Measurements from ENCODE around the gene GRPEL1.

GRPEL1 gene

DNA sequence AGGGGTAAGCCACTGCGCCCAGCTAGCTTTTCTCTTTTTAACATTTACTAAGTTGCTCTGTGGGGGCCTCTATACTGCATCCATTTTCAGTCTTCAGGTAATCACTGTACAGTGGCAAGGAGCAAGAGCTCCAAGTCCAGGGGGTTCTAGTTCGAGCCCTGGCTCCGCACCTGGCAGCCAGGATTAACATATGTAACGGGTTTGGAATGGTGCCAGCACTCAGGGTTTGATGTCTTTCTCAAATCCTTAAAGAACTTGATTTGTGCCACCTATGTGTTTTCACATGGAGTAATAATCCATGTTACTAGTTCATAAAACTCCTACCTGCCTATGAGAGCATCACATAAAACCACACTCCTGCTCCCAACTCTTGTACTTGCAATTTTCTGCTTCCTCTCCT, 4.5 kb downstream of the GRPEL1 start:
- TF ChIP-seq TCF12 (IDR thresholded peaks at IDR 0.05; ENCODE audit: low read depth) (no peak), EGR1 (IDR thresholded peaks at IDR 0.05) (no peak), EP300 (IDR thresholded peaks at IDR 0.05; ENCODE audit: borderline replicate concordance) (no peak), CEBPB (IDR thresholded peaks at IDR 0.05) (no peak), TAF1 (IDR thresholded peaks at IDR 0.05; ENCODE audit: low read depth) (no peak), TEAD4 (IDR thresholded peaks at IDR 0.05) (no peak), ZBTB7A (IDR thresholded peaks at IDR 0.05; ENCODE audit: low read depth) (no peak)
- TF ChIP-seq, protein P1, sequence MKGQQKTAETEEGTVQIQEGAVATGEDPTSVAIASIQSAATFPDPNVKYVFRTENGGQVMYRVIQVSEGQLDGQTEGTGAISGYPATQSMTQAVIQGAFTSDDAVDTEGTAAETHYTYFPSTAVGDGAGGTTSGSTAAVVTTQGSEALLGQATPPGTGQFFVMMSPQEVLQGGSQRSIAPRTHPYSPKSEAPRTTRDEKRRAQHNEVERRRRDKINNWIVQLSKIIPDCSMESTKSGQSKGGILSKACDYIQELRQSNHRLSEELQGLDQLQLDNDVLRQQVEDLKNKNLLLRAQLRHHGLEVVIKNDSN (IDR thresholded peaks at IDR 0.05) = no peak
- TF ChIP-seq, protein P2, sequence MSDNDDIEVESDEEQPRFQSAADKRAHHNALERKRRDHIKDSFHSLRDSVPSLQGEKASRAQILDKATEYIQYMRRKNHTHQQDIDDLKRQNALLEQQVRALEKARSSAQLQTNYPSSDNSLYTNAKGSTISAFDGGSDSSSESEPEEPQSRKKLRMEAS (IDR thresholded peaks at IDR 0.05) = no peak

DNA sequence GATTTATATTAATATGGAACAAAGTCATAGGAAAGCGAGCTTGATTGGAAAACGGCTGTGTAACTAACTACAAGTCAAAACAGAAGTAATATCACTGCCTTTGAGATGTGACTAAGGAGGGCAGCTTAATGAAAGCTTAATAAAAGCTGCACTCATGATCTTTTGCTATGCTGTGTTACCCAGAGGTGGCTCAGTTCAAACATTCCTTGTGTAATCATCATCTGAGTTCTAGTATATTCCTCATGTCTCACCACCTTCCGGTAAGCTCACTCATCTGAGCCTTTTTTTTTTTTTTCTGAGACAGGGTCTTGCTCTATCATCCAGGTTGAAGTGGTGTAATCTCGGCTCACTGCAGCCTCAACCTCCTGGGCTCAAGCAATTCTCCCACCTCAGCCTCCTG, 5.0 kb downstream of the GRPEL1 start:
- TF ChIP-seq TCF12 (IDR thresholded peaks at IDR 0.05; ENCODE audit: low read depth) (no peak), CREB1 (IDR thresholded peaks at IDR 0.05; ENCODE audit: low read depth) (no peak), ZBTB7A (IDR thresholded peaks at IDR 0.05; ENCODE audit: low read depth) (no peak), NFIC (IDR thresholded peaks at IDR 0.05) (no peak), EGR1 (IDR thresholded peaks at IDR 0.05) (no peak)

DNA sequence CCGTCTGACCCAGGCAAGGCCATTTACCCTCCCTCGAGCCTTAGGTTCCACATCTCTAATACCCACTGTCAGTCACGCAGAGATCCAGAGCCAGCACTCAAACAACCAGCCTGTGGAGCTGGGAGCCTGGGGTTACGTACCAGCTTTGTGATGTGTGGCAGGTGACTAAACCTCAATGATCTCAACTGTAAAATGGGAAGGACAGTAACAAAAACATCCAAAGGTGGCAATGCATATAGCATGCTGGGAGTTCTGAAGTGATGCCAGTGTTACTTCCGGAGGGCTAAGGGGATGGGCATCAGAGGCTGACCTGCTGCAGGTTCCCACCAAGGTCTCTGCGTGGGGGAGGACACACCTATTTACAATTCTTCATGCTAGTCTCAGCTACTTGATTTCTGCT, 6.0 kb downstream of the GRPEL1 start:
- TF ChIP-seq TCF12 (IDR thresholded peaks at IDR 0.05; ENCODE audit: low read depth) (no peak), RAD21 (IDR thresholded peaks at IDR 0.05; ENCODE audit: low read depth) (no peak), ZBTB7A (IDR thresholded peaks at IDR 0.05; ENCODE audit: low read depth) (no peak), TEAD4 (IDR thresholded peaks at IDR 0.05) (no peak), TAF1 (IDR thresholded peaks at IDR 0.05; ENCODE audit: low read depth) (no peak)
- TF ChIP-seq, protein P1 (IDR thresholded peaks at IDR 0.05) = no peak

DNA sequence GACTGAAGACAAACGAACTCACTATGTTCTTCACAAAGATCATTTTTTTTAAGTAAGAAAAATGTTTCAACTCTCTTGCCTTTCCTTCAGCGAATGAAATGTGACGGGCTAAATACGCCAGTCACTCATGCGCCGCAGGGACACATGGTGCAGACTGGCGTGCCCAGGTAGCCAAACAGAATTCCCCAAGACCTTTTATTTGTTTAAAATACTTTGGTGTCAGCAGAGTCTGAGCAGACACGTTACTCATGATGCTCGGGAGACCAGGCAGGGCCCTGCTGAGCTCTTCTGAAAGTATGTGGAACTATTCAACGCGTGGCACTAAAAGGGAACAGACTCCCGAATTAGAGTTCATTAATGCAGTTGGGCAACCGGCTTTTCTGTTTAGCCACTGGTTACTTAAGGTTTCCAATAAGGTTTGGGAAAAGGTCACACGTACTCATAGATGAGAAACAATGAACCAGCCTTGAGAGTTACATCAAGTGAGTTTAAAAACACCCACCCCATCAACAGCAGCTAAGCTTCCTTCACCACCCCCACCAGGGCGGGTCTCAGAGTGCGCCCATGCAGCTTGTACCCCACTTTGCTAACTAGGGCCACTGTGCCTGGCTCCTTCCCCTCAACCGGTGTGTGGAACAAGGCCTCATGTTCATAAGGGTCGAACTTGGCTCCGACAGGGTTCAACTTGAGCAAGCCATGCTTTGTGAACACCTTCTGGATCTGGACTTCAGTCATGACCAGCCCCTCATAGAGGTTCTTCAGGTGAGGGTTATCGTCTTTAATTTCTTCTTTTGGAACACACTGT, 7.3 kb downstream of the GRPEL1 start:
- TF ChIP-seq EP300 (IDR thresholded peaks at IDR 0.05; ENCODE audit: borderline replicate concordance) (no peak), TCF12 (IDR thresholded peaks at IDR 0.05; ENCODE audit: low read depth) (no peak), CEBPB (IDR thresholded peaks at IDR 0.05) (no peak), TAF1 (IDR thresholded peaks at IDR 0.05; ENCODE audit: low read depth) (no peak), RAD21 (IDR thresholded peaks at IDR 0.05; ENCODE audit: low read depth) (no peak), CREB1 (IDR thresholded peaks at IDR 0.05; ENCODE audit: low read depth) (no peak), YY1 (IDR thresholded peaks at IDR 0.05; ENCODE audit: low read depth) (no peak), TEAD4 (IDR thresholded peaks at IDR 0.05) (no peak), FOXM1 (IDR thresholded peaks at IDR 0.05; ENCODE audit: borderline replicate concordance, low read depth) (no peak), ZBTB7A (IDR thresholded peaks at IDR 0.05; ENCODE audit: low read depth) (no peak), NFIC (IDR thresholded peaks at IDR 0.05) (no peak), EGR1 (IDR thresholded peaks at IDR 0.05) (no peak)
- TF ChIP-seq, protein P1 (IDR thresholded peaks at IDR 0.05) = no peak
- TF ChIP-seq, protein P3, sequence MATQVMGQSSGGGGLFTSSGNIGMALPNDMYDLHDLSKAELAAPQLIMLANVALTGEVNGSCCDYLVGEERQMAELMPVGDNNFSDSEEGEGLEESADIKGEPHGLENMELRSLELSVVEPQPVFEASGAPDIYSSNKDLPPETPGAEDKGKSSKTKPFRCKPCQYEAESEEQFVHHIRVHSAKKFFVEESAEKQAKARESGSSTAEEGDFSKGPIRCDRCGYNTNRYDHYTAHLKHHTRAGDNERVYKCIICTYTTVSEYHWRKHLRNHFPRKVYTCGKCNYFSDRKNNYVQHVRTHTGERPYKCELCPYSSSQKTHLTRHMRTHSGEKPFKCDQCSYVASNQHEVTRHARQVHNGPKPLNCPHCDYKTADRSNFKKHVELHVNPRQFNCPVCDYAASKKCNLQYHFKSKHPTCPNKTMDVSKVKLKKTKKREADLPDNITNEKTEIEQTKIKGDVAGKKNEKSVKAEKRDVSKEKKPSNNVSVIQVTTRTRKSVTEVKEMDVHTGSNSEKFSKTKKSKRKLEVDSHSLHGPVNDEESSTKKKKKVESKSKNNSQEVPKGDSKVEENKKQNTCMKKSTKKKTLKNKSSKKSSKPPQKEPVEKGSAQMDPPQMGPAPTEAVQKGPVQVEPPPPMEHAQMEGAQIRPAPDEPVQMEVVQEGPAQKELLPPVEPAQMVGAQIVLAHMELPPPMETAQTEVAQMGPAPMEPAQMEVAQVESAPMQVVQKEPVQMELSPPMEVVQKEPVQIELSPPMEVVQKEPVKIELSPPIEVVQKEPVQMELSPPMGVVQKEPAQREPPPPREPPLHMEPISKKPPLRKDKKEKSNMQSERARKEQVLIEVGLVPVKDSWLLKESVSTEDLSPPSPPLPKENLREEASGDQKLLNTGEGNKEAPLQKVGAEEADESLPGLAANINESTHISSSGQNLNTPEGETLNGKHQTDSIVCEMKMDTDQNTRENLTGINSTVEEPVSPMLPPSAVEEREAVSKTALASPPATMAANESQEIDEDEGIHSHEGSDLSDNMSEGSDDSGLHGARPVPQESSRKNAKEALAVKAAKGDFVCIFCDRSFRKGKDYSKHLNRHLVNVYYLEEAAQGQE (IDR thresholded peaks at IDR 0.05; ENCODE audit: low read depth) = no peak
- TF ChIP-seq, protein P2 (IDR thresholded peaks at IDR 0.05) = no peak

DNA sequence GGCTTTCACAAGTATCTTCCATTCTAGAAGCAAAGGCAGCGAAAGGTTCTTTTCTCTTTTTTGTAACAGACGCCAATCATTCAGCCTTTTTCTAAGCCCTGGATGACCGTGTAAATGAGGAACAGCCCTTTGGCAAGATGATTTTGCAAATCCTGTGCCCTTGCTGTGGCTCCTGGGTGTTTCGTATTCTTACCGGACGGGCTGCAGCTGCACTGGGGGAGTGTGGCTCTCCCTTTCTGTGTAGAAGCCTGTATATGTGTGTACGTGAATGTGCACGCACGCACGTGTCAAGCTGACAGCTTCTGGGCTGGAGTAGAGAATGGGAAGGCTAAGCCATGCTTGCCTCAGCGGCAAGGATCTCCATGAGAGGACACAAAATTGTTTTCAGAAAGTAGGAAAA, 8.2 kb downstream of the GRPEL1 start:
- no peak for TF ChIP-seq TAF1 (IDR thresholded peaks at IDR 0.05; ENCODE audit: low read depth)
- no peak for TF ChIP-seq FOXM1 (IDR thresholded peaks at IDR 0.05; ENCODE audit: borderline replicate concordance, low read depth)
- TF ChIP-seq, protein P3 (IDR thresholded peaks at IDR 0.05; ENCODE audit: low read depth) = no peak
- TF ChIP-seq ZBTB7A (IDR thresholded peaks at IDR 0.05; ENCODE audit: low read depth) = no peak
- no peak for TF ChIP-seq CREB1 (IDR thresholded peaks at IDR 0.05; ENCODE audit: low read depth)

DNA sequence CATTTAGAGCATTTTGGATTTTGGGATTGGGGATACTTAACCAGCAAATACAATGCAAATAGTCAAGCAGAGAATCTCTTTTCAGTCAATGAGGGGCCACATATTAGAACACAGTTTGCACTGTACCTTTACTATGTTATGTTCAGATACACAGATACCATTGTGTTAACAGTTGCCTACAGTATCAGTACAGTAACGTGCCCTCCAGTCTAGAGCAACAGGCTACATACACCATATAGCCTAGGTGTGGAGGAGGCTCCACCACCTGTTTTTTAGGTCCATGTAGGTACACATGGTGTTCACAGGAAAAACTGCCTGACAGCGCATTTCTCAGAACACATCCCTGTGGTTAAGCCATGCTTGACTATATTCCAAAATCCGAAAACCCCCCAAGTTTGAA, 9.1 kb downstream of the GRPEL1 start:
- TF ChIP-seq, protein P3 (IDR thresholded peaks at IDR 0.05; ENCODE audit: low read depth) = no peak
- TF ChIP-seq FOXM1 (IDR thresholded peaks at IDR 0.05; ENCODE audit: borderline replicate concordance, low read depth) = no peak
- TF ChIP-seq TAF1 (IDR thresholded peaks at IDR 0.05; ENCODE audit: low read depth) = no peak
- TF ChIP-seq EGR1 (IDR thresholded peaks at IDR 0.05) = no peak

Measured in Ishikawa (cell line).